ENCODE measurements around the gene NCAPH2. TPM values are rescaled to one million over a fixed set of nuclear protein-coding genes. Genes with fewer than 3 reads are reported as not detected.

NCAPH2 gene
- total and polyA plus RNA-seq, 2 of the 8 experiments (the other 6 are each of a cell fraction or from before 2014, with no cell fraction given), result 62.2 to 81.6 TPM

DNA sequence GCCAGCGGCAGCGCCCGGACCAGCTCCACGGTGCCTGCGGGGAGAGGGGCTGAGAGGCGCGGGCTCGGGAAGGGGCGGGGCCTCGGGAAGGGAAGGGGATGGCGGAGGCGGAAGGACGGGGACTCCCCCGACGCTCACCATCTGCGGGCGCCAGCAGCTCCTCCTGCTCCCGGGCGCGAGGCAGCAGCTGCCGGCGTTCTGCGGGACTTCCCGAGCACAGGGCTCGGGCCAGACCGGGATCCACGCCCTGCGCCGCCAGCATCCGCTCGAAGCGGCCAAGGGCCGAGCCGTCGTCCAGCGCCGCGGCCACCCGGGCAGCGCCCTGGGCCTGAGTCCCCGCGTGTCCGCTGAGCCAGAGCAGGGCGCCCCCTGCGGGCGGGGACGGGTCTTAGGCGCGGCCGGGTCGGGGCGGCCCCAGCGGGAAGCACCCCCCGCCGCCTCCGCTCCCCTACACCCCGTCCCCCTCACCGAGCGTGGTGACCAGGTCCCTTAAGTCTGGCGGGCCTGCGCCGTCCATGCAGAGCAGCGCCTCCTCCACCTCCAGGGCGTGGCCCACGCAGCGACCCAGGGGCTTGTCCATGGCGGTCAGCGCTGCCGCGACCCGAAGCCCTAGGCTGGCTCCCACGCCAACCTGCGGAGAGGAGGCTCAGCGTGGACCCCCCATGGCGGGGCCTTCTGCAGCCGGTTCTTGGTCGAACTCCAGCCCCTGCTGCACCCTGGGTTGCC is 18.2 kb downstream of the NCAPH2 start (continued):
- TF ChIP-seq BCL11A (IDR thresholded peaks at IDR 0.05; ENCODE audit: low read depth in 2 of 2, low read length in 2 of 2) (no peak), KDM4A (IDR thresholded peaks at IDR 0.05; ENCODE audit: low read depth, low read length, severe bottlenecking) (peak; percentile 61), NRF1 (IDR thresholded peaks at IDR 0.05; ENCODE audit: low read depth, low read length) (no peak), HDAC2 (IDR thresholded peaks at IDR 0.05; ENCODE audit: borderline replicate concordance in 1 of 2, low read depth in 2 of 2, low read length in 2 of 2) (peak; percentile 35 to 66; a peak in 1 of 4 replicates), POU5F1 (IDR thresholded peaks at IDR 0.05; ENCODE audit: low read depth, low read length) (no peak)

All from H1 (cell line).